Transverse colon (tissue), 4 donors: ENCODE data around the gene OR4D10.

Experiments
- EP300 ChIP-seq: sonication (generic); formaldehyde crosslinking; IDR thresholded peaks from one replicate; pipeline ENCODE4 v1.6.1; 2017; ENCODE audit warnings: antibody characterized with exemption, low read depth
- POLR2A ChIP-seq: fragments of 450-650 bp; IDR thresholded peaks from one replicate; pipeline ENCODE4 v1.6.1; 2016; ENCODE audit warnings: antibody characterized with exemption, mild to moderate bottlenecking, moderate library complexity
- POLR2AphosphoS5 ChIP-seq, 3 donors: sonication (generic); formaldehyde crosslinking; IDR thresholded peaks; one replicate each; pipeline ENCODE4 v1.6.1; 2016; ENCODE audit warnings: antibody characterized with exemption in 3 of 3
- TF ChIP-seq, protein P1 (sequence below), 5 experiments: fragments of 200-600 bp in 3 of 5; fragments of 450-650 bp in 2 of 5; sonication (generic) in 3 of 5; IDR thresholded peaks; 1 replicate in 2 of 5; 2 replicates in 3 of 5; pipeline ENCODE4 v1.5.1; 2016 to 2017; ENCODE audit warnings: antibody characterized with exemption in 5 of 5, inconsistent platforms in 3 of 5, mild to moderate bottlenecking in 2 of 5, moderate library complexity in 1 of 5

DNA sequence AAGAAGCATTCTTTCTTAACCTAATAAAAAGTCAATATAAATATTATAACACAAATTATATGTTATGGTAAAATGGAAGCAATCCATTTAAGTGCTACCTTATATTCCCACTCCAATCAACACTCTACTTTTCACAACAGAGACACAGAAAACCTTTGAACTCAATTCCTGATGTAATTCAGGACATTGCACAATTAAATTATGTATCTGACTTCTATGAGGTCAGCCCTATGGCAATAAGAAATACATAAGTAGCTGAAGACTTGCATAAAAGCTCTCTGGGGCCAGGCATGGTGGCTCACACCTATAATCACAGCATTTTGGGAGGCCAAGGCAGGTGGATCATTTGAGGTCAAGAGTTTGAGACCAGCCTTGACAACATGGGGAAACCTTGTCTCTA lies 6.8 kb downstream of the OR4D10 start:
- TF ChIP-seq, protein P1, sequence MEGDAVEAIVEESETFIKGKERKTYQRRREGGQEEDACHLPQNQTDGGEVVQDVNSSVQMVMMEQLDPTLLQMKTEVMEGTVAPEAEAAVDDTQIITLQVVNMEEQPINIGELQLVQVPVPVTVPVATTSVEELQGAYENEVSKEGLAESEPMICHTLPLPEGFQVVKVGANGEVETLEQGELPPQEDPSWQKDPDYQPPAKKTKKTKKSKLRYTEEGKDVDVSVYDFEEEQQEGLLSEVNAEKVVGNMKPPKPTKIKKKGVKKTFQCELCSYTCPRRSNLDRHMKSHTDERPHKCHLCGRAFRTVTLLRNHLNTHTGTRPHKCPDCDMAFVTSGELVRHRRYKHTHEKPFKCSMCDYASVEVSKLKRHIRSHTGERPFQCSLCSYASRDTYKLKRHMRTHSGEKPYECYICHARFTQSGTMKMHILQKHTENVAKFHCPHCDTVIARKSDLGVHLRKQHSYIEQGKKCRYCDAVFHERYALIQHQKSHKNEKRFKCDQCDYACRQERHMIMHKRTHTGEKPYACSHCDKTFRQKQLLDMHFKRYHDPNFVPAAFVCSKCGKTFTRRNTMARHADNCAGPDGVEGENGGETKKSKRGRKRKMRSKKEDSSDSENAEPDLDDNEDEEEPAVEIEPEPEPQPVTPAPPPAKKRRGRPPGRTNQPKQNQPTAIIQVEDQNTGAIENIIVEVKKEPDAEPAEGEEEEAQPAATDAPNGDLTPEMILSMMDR (IDR thresholded peaks at IDR 0.05): no peak
- TF ChIP-seq EP300: no peak
- no peak for TF ChIP-seq POLR2AphosphoS5 (IDR thresholded peaks at IDR 0.05)
- TF ChIP-seq POLR2A: no peak
